IMR-90 (cell line): ENCODE results near the gene CDHR2. TPM values are rescaled to one million over a fixed set of nuclear protein-coding genes. Genes with fewer than 3 reads are reported as not detected.

Experiments used
- ATAC-seq: fragments of 200-7000 bp; cut with Tn5 transposase; 2 replicates; pipeline ENCODE4 v1.9.1; 2020; ENCODE audit warnings: low read depth, mild to moderate bottlenecking, moderate library complexity
- BruUV-seq: library from RNA; stranded (reverse); fragments of 400-500 nt; replicated peaks from 2 replicates; lab custom pipeline; 2021; lab: Mats Ljungman, UMichigan
- CTCF ChIA-PET: fragments of 300-600 bp; formaldehyde crosslinking; extraction: SDS; loops from one replicate; lab custom pipeline; 2021; ENCODE audit warnings: antibody characterized with exemption; lab: Yijun Ruan, JAX
- POLR2A ChIA-PET: fragments of 300-600 bp; sonication (Branson Sonifier 250); formaldehyde crosslinking; loops from one replicate; lab custom pipeline; 2022; ENCODE audit warnings: antibody characterized with exemption; ENCODE audit not compliant: unreplicated experiment; lab: Charles Lee
- DNase-seq: peaks from one replicate; pipeline ENCODE4 v3.0.0; 2013
- H2AFZ ChIP-seq: replicated peaks from 2 replicates; pipeline ENCODE3; 2013; ENCODE audit warnings: low read length, mild to moderate bottlenecking; ENCODE audit not compliant: poor library complexity
- H2AK5ac ChIP-seq: 2 replicates; pipeline ENCODE4 v1.6.1; 2013; ENCODE audit warnings: low read depth, low read length, inconsistent platforms
- H2AK9ac ChIP-seq: replicated peaks from 2 replicates; pipeline ENCODE3; 2013; ENCODE audit warnings: mild to moderate bottlenecking, low read depth, low read length, moderate library complexity; ENCODE audit not compliant: poor library complexity
- H2BK120ac ChIP-seq: 2 replicates; pipeline ENCODE4 v1.6.1; 2013; ENCODE audit warnings: low read depth, low read length, inconsistent platforms
- H2BK15ac ChIP-seq: 3 replicates; pipeline ENCODE4 v1.6.1; 2013; ENCODE audit warnings: low read depth, low read length, inconsistent platforms
- H2BK20ac ChIP-seq: 2 replicates; pipeline ENCODE4 v1.6.1; 2013; ENCODE audit warnings: low read depth, mild to moderate bottlenecking, inconsistent platforms, low read length, moderate library complexity
- H2BK5ac ChIP-seq: 2 replicates; pipeline ENCODE4 v1.6.1; 2013; ENCODE audit warnings: mild to moderate bottlenecking, low read depth, low read length, inconsistent platforms; ENCODE audit not compliant: poor library complexity, severe bottlenecking
- H3K14ac ChIP-seq: replicated peaks from 2 replicates; pipeline ENCODE4 v1.6.1; 2013; ENCODE audit warnings: low read depth, low read length, inconsistent platforms
- H3K18ac ChIP-seq: 2 replicates; pipeline ENCODE4 v1.6.1; 2013; ENCODE audit warnings: low read depth, low read length, control low read depth
- H3K23ac ChIP-seq: 2 replicates; pipeline ENCODE4 v1.6.1; 2013; ENCODE audit warnings: low read depth, low read length, inconsistent platforms
- H3K27ac ChIP-seq: 2 replicates; pipeline ENCODE4 v1.5.1; 2013; ENCODE audit warnings: mild to moderate bottlenecking, control low read depth, low read length; ENCODE audit not compliant: insufficient read depth
- H3K27me3 ChIP-seq: 2 replicates; pipeline ENCODE4 v1.6.1; 2013; ENCODE audit warnings: low read length; ENCODE audit not compliant: control insufficient read depth, insufficient read depth
- H3K36me3 ChIP-seq: 2 replicates; pipeline ENCODE4 v1.6.1; 2013; ENCODE audit warnings: low read length, mixed read lengths; ENCODE audit not compliant: control insufficient read depth, insufficient read depth
- H3K4ac ChIP-seq: 2 replicates; pipeline ENCODE4 v1.6.1; 2013; ENCODE audit warnings: low read depth, low read length, inconsistent platforms
- H3K4me1 ChIP-seq: 2 replicates; pipeline ENCODE4 v1.6.1; 2013; ENCODE audit warnings: low read length, mixed read lengths; ENCODE audit not compliant: control insufficient read depth, insufficient read depth
- H3K4me2 ChIP-seq: 2 replicates; pipeline ENCODE4 v1.6.1; 2013; ENCODE audit warnings: low read depth, mild to moderate bottlenecking, control low read depth, low read length, moderate library complexity
- H3K4me3 ChIP-seq: 2 replicates; pipeline ENCODE4 v1.5.1; 2013; ENCODE audit warnings: low read depth, mild to moderate bottlenecking, control low read depth, low read length, moderate library complexity; ENCODE audit not compliant: insufficient read depth
- H3K56ac ChIP-seq: 2 replicates; pipeline ENCODE4 v1.6.1; 2013; ENCODE audit warnings: low read length, inconsistent platforms; ENCODE audit not compliant: insufficient read depth; ENCODE audit errors: extremely low read depth
- H3K79me1 ChIP-seq, 2 experiments: 2 replicates each; pipeline ENCODE4 v1.6.1; 2013; ENCODE audit warnings: low read length in 2 of 2, inconsistent platforms in 1 of 2, low read depth in 1 of 2
- H3K9ac ChIP-seq: 2 replicates; pipeline ENCODE4 v1.6.1; 2013; ENCODE audit warnings: low read depth, low read length, control low read depth
- H3K9me1 ChIP-seq: 2 replicates; pipeline ENCODE4 v1.6.1; 2013; ENCODE audit warnings: low read length, inconsistent platforms; ENCODE audit not compliant: insufficient read depth
- H3K9me3 ChIP-seq: 2 replicates; pipeline ENCODE4 v1.6.1; 2013; ENCODE audit warnings: low read length; ENCODE audit not compliant: control insufficient read depth, insufficient read depth
- H4K20me1 ChIP-seq: 2 replicates; pipeline ENCODE4 v1.6.1; 2013; ENCODE audit warnings: low read length, inconsistent platforms; ENCODE audit not compliant: insufficient read depth
- H4K5ac ChIP-seq: 2 replicates; pipeline ENCODE4 v1.6.1; 2013; ENCODE audit warnings: mild to moderate bottlenecking, low read depth, low read length, control low read depth
- H4K8ac ChIP-seq, 2 experiments: 2 replicates each; pipeline ENCODE4 v1.6.1; 2013; ENCODE audit warnings: low read depth in 2 of 2, low read length in 2 of 2, control low read depth in 1 of 2, inconsistent platforms in 1 of 2
- H4K91ac ChIP-seq: 2 replicates; pipeline ENCODE4 v1.6.1; 2013; ENCODE audit warnings: low read depth, low read length, inconsistent platforms; ENCODE audit not compliant: insufficient read depth
- BHLHE40 ChIP-seq: fragments of 150-350 bp; IDR thresholded peaks from 2 replicates; pipeline ENCODE4 v1.6.1; 2016; ENCODE audit warnings: mild to moderate bottlenecking, low read depth, low read length
- CEBPB ChIP-seq: IDR thresholded peaks from 2 replicates; pipeline ENCODE4 v1.6.1; 2012; ENCODE audit warnings: low read depth, low read length, improper control_type of control experiment
- CTCF ChIP-seq: conservative IDR thresholded peaks from 2 replicates; pipeline ENCODE4 v1.5.1; 2012; ENCODE audit warnings: mild to moderate bottlenecking, low read depth, low read length, improper control_type of control experiment
- ELK1 ChIP-seq: fragments of 150-350 bp; IDR thresholded peaks from 2 replicates; pipeline ENCODE4 v1.6.1; 2016; ENCODE audit warnings: low read depth, mild to moderate bottlenecking, low read length, moderate library complexity, borderline replicate concordance
- FOS ChIP-seq: fragments of 150-350 bp; IDR thresholded peaks from 2 replicates; pipeline ENCODE4 v1.6.1; 2016; ENCODE audit warnings: low read depth, low read length
- MAFK ChIP-seq: IDR thresholded peaks from 2 replicates; pipeline ENCODE4 v1.6.1; 2012; ENCODE audit warnings: low read depth, low read length, improper control_type of control experiment
- MAZ ChIP-seq: IDR thresholded peaks from 2 replicates; pipeline ENCODE4 v1.6.1; 2012; ENCODE audit warnings: low read depth, mild to moderate bottlenecking, low read length, improper control_type of control experiment, moderate library complexity, borderline replicate concordance
- MXI1 ChIP-seq: IDR thresholded peaks from 2 replicates; pipeline ENCODE4 v1.6.1; 2012; ENCODE audit warnings: low read depth, mild to moderate bottlenecking, low read length, moderate library complexity, borderline replicate concordance
- NFE2L2 ChIP-seq: fragments of 150-350 bp; IDR thresholded peaks from 2 replicates; pipeline ENCODE4 v1.6.1; 2016; ENCODE audit warnings: low read depth, mild to moderate bottlenecking, low read length
- POLR2A ChIP-seq: IDR thresholded peaks from 2 replicates; pipeline ENCODE4 v1.6.1; 2012; ENCODE audit warnings: mild to moderate bottlenecking, low read depth, low read length
- RCOR1 ChIP-seq: IDR thresholded peaks from 2 replicates; pipeline ENCODE4 v1.6.1; 2012; ENCODE audit warnings: mild to moderate bottlenecking, low read length, improper control_type of control experiment; ENCODE audit not compliant: insufficient replicate concordance
- RFX5 ChIP-seq: IDR thresholded peaks from 2 replicates; pipeline ENCODE4 v1.8.0; 2012; ENCODE audit warnings: low read depth, mild to moderate bottlenecking, low read length, moderate library complexity
- SMC3 ChIP-seq: fragments of 150-350 bp; IDR thresholded peaks from 2 replicates; pipeline ENCODE4 v1.6.1; 2016; ENCODE audit warnings: low read depth, mild to moderate bottlenecking, antibody characterized with exemption, low read length, moderate library complexity
- USF2 ChIP-seq: fragments of 150-350 bp; IDR thresholded peaks from 2 replicates; pipeline ENCODE4 v1.6.1; 2017; ENCODE audit warnings: mild to moderate bottlenecking, antibody characterized with exemption, low read length, low read depth
- whole genome bisulfite sequencing, 2 experiments: methylation state at CpG; one replicate each; pipeline versions ENCODE4 v1.1.5 to v1.1.7; 2013; ENCODE audit warnings: missing lambda C conversion rate in 2 of 2; ENCODE audit not compliant: insufficient read length in 1 of 2; ENCODE audit errors: extremely low coverage in 2 of 2; 5-methylcytosine and 5-hydroxymethylcytosine counted together
- dilution Hi-C: fragments of 300-500 bp; cut with HindIII; formaldehyde crosslinking; loops from one replicate; pipeline ENCODE4 v1.14.3; 2018; ENCODE audit warnings: low sequenced_read_pairs; ENCODE audit not compliant: unreplicated experiment
- in situ Hi-C: fragments of 300-500 bp; cut with MboI; formaldehyde crosslinking; loops from 3 replicates; pipeline ENCODE4 v1.14.3; 2019; ENCODE audit warnings: low sequenced_read_pairs, inconsistent platforms, mixed read lengths
- intact Hi-C: fragments of 100-400 bp; cut with micrococcal nuclease; formaldehyde crosslinking; loops from 2 replicates; pipeline ENCODE4 v1.10.0; 2022
- polyA plus RNA-seq, 3 experiments: library from polyadenylated mRNA; depleted of rRNA; stranded (reverse); fragments of >200 nt; gene quantifications; 2 replicates each; pipeline ENCODE4 v1.2.3, GENCODE V29; 2012; ENCODE audit warnings: low replicate concordance in 1 of 3
- total RNA-seq: library from RNA; depleted of rRNA; stranded (reverse); fragments of >200 nt; gene quantifications from 2 replicates; pipeline ENCODE4 v1.2.3, GENCODE V29; 2012

CDHR2 gene
- total and polyA plus RNA-seq, 2 of the 4 experiments (the other 2 are of a cell fraction) = not detected

GRCh38 chr5:176577312-176578176 lies 28.4 kb downstream of the CDHR2 start:
- dilution Hi-C loops (no loop called here), intact Hi-C loops (no loop called here), in situ Hi-C loops (loop anchor here (10.0 kb wide), 1 partner anchor 47 kb away; no protein-coding TSS in a partner anchor)
- no peaks in the 10 kb centered on the region for H3K9me3 ChIP-seq
- POLR2A ChIA-PET = no interaction called here
- H4K8ac ChIP-seq = no peak overlapping the region
- no peak overlapping the region for H3K56ac ChIP-seq
- no peak overlapping the region for H3K23ac ChIP-seq
- H2BK120ac ChIP-seq = no peak overlapping the region
- no peak for ATAC-seq
- H3K36me3 ChIP-seq = no peaks in the 10 kb centered on the region
- H3K14ac ChIP-seq = no peak overlapping the region
- 87% methylated on average over 27 of the region's 36 CpGs; no CpG with 5 or more reads in 1 of the 2 experiments for whole genome bisulfite sequencing, 2 experiments
- no peak overlapping the region for H3K4me3 ChIP-seq
- no peak overlapping the region for H4K5ac ChIP-seq
- H2BK20ac ChIP-seq = no peak overlapping the region
- DNase-seq = no peak
- no peak overlapping the region for H2BK15ac ChIP-seq
- peaks cover 9% of the 10 kb centered on the region; the same call in 1 of the 2 replicates for H3K9me1 ChIP-seq
- H4K20me1 ChIP-seq = no peaks in the 10 kb centered on the region
- no peak overlapping the region for H4K91ac ChIP-seq
- no peak overlapping the region for H2AK5ac ChIP-seq
- H3K9ac ChIP-seq = no peak overlapping the region
- peaks cover 7% of the 10 kb centered on the region for H3K4me1 ChIP-seq
- H2AFZ ChIP-seq = no peak overlapping the region
- no peak overlapping the region for H3K27ac ChIP-seq
- H3K4ac ChIP-seq = no peak overlapping the region
- H3K27me3 ChIP-seq = no peaks in the 10 kb centered on the region; the same call in 1 of the 2 replicates
- no peak overlapping the region for H3K4me2 ChIP-seq
- H2BK5ac ChIP-seq = no peak overlapping the region
- H3K79me1 ChIP-seq = no peaks in the 10 kb centered on the region; a peak in 1 of 4 replicates
- no peak overlapping the region for H2AK9ac ChIP-seq
- H3K18ac ChIP-seq = no peak overlapping the region
- CTCF ChIA-PET = interaction anchor here (1.4 to 1.5 kb wide), 2 partner anchors 10 to 44 kb away, joined by 3 to 4 read pairs; no protein-coding TSS in a partner anchor
- BruUV-seq = no TSS peak
- TF ChIP-seq NFE2L2 = no peak
- no peak for TF ChIP-seq BHLHE40
- TF ChIP-seq RFX5 = no peak
- TF ChIP-seq RCOR1 = no peak
- no peak for TF ChIP-seq CTCF
- TF ChIP-seq CEBPB = no peak
- no peak for TF ChIP-seq POLR2A
- TF ChIP-seq MAZ = no peak
- no peak for TF ChIP-seq ELK1
- no peak for TF ChIP-seq FOS
- TF ChIP-seq MXI1 = no peak
- TF ChIP-seq MAFK = no peak
- TF ChIP-seq USF2 = no peak
- no peak for TF ChIP-seq SMC3
